Measurements from ENCODE around the gene PLXNA3. TPM values are rescaled to one million over a fixed set of nuclear protein-coding genes. Genes with fewer than 3 reads are reported as not detected.
A peak's percentile ranks its signal among the peaks of the same experiment; 100 is the strongest.

The PLXNA3 gene
- polyA plus RNA-seq, 2 donors, result 4.3 to 19.0 TPM

DNA sequence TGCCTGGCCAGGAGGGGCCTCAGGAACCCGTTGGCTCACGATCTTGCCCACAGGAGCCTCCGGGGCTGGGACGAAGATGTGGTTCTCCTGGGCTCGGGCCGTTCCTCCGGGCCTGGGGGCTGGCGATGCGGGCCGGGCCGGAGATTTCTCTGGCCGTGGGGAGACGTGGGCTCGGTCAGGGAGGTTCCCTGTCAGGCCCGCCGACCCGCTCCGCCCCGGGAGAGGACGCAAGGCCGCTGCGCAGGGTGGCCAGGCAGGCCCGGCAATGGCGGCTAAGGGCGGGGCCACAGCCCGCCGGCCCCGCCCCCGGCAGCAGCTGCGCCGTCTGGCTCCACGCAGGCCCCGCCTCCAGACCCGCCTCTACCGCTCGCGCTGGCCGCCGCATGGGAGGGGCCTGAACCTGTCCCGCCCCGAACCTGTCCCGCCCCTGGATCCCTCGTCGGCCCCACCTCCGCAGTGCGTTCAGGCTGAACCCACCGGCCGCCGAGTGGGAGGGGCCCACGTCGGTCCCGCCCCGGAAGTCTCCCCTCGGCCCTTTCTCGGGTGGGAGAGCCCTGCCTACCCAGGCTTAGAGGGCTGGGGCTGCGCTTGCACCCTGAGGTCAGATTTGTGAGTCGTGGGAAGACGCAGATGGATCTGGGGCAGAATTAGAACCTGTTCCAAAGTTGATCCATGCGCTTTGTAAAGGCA, 58.0 kb downstream of the PLXNA3 start, which contains the start of gene FAM3A:
FAM3A (minus strand) TSS at position 267 of the 690 bp plus-strand sequence. CDS start 460 bp downstream, outside the sequence.
- Histone ChIP-seq H3K27ac (ENCODE audit: low read depth in 2 of 2, low read length in 1 of 2) (peak within 1 kb of the TSS; percentile 88 to 95), H3K27me3 (ENCODE audit: control insufficient read depth in 1 of 2, insufficient read depth in 2 of 2, low read length in 2 of 2) (no peaks in the 10 kb centered on the region), H3K4me1 (ENCODE audit: control insufficient read depth in 2 of 2, insufficient read depth in 2 of 2, low read length in 1 of 2) (no peaks in the 10 kb centered on the region), H3K4me3 (ENCODE audit: low read depth in 1 of 2, low read length in 2 of 2) (peak within 1 kb of the TSS; percentile 52 to 68), H3K36me3 (ENCODE audit: control insufficient read depth in 2 of 2, insufficient read depth in 2 of 2, low read length in 1 of 2) (no peaks in the 10 kb centered on the region), H3K9me3 (ENCODE audit: control insufficient read depth in 2 of 2, insufficient read depth in 1 of 2, low read depth in 1 of 2, low read length in 1 of 2) (no peaks in the 10 kb centered on the region)
- 1 to 37% methylated on average over 31 to 57 of the region's 59 CpGs for WGBS, 2 donors

DNA sequence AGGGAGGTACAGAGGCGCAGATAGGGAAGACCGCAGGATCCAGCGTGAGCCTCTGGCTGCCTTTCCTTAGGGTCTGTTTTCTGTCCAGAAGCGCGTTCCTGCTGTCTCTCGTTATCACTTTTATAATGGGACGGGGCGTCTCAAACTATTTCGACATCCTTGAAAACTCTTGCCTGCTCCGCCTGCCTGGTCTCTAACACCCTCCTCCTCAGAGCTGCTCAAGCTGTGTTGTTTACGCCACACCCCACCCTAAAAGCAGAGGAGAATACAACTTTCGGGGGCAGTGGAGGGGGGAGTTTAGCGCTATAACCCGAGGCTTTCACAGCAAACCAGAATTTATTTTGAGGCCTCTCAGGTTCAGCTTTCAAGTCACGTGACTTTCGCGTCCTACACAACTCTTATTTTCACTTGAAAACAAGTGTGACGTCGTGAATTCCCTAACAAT, 58.6 kb downstream of the PLXNA3 start:
- H3K27me3 ChIP-seq (ENCODE audit: control insufficient read depth in 1 of 2, insufficient read depth in 2 of 2, low read length in 2 of 2), result no peaks in the 10 kb centered on the region
- 2 to 28% methylated on average over 19 of the region's 19 CpGs for WGBS, 2 donors

DNA sequence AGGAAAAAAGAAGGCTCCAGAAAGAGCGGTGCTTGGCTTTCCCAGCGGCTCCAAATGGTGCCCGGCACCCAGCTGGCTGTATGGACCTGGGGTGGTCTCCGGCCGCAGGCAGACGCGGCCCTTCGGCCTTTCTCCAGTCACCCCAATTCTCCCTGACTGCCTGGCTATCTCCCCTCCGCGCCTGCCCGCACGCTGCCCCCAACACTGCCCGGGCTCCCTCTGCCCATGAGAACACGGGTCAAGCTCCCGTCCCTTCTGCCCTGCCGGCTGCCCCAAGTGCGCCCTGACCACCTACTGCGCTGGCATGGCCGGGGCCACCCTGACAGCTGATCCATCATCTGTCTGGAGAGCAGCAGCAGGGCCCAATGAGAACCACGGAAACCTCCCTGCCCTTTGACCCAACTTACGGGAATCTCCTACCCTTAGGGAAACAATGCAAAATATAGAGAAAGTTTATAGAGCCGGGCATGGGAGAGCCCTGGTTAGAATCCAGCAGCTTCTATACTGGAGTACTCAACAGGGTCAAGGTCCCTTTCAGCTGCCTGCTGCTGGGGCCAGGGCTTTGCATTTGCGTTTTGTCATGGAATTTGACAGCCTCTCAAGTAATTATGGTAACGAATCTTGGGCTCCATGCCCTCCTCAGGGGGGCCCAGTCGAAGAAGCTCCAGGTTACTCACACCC, 59.2 kb downstream of the PLXNA3 start:
- H3K4me3 ChIP-seq (ENCODE audit: low read depth in 1 of 2, low read length in 2 of 2), result no peak overlapping the region
- no peaks in the 10 kb centered on the region for H3K4me1 ChIP-seq (ENCODE audit: control insufficient read depth in 2 of 2, insufficient read depth in 2 of 2, low read length in 1 of 2)
- H3K36me3 ChIP-seq (ENCODE audit: control insufficient read depth in 2 of 2, insufficient read depth in 2 of 2, low read length in 1 of 2), result no peaks in the 10 kb centered on the region
- no peaks in the 10 kb centered on the region for H3K27me3 ChIP-seq (ENCODE audit: control insufficient read depth in 1 of 2, insufficient read depth in 2 of 2, low read length in 2 of 2)
- 47 to 49% methylated on average over 25 of the region's 25 CpGs for WGBS, 2 donors
- no peaks in the 10 kb centered on the region for H3K9me3 ChIP-seq (ENCODE audit: control insufficient read depth in 2 of 2, insufficient read depth in 1 of 2, low read depth in 1 of 2, low read length in 1 of 2)
- H3K27ac ChIP-seq (ENCODE audit: low read depth in 2 of 2, low read length in 1 of 2), result peak overlapping the region; percentile 88 to 95

More for the DNA sequence above, 58.6 kb downstream of the PLXNA3 start:
- Histone ChIP-seq H3K4me3 (ENCODE audit: low read depth in 1 of 2, low read length in 2 of 2) (peak overlapping the region; percentile 23 to 56), H3K4me1 (ENCODE audit: control insufficient read depth in 2 of 2, insufficient read depth in 2 of 2, low read length in 1 of 2) (no peaks in the 10 kb centered on the region), H3K36me3 (ENCODE audit: control insufficient read depth in 2 of 2, insufficient read depth in 2 of 2, low read length in 1 of 2) (no peaks in the 10 kb centered on the region), H3K27ac (ENCODE audit: low read depth in 2 of 2, low read length in 1 of 2) (peak overlapping the region; percentile 88 to 95), H3K9me3 (ENCODE audit: control insufficient read depth in 2 of 2, insufficient read depth in 1 of 2, low read depth in 1 of 2, low read length in 1 of 2) (no peaks in the 10 kb centered on the region)

DNA sequence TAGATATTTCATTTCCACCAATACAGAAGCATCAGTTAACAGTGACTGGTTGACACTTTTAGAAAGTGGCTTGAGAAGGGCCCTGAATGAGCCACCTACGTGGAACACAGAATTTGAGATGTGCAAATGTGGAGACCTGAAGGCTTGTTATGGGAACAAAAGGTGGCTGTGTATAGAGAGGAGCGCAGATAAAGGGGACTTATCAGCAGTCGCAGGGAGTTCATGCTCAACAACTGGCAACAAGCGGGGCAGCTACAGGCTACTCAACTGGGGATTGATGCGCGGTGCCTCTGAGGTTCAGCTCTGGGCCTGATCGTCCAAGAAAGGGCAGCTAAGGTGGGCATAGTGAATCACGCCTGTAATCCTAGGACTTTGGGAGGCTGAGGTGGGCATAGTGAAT, 61.3 kb downstream of the PLXNA3 start:
- WGBS, 2 donors, result 92 to 97% methylated on average over 8 of the region's 8 CpGs
- Histone ChIP-seq H3K36me3 (ENCODE audit: control insufficient read depth in 2 of 2, insufficient read depth in 2 of 2, low read length in 1 of 2) (no peaks in the 10 kb centered on the region), H3K27me3 (ENCODE audit: control insufficient read depth in 1 of 2, insufficient read depth in 2 of 2, low read length in 2 of 2) (no peaks in the 10 kb centered on the region), H3K9me3 (ENCODE audit: control insufficient read depth in 2 of 2, insufficient read depth in 1 of 2, low read depth in 1 of 2, low read length in 1 of 2) (no peaks in the 10 kb centered on the region), H3K4me3 (ENCODE audit: low read depth in 1 of 2, low read length in 2 of 2) (no peak overlapping the region), H3K27ac (ENCODE audit: low read depth in 2 of 2, low read length in 1 of 2) (no peak overlapping the region), H3K4me1 (ENCODE audit: control insufficient read depth in 2 of 2, insufficient read depth in 2 of 2, low read length in 1 of 2) (no peaks in the 10 kb centered on the region)

DNA sequence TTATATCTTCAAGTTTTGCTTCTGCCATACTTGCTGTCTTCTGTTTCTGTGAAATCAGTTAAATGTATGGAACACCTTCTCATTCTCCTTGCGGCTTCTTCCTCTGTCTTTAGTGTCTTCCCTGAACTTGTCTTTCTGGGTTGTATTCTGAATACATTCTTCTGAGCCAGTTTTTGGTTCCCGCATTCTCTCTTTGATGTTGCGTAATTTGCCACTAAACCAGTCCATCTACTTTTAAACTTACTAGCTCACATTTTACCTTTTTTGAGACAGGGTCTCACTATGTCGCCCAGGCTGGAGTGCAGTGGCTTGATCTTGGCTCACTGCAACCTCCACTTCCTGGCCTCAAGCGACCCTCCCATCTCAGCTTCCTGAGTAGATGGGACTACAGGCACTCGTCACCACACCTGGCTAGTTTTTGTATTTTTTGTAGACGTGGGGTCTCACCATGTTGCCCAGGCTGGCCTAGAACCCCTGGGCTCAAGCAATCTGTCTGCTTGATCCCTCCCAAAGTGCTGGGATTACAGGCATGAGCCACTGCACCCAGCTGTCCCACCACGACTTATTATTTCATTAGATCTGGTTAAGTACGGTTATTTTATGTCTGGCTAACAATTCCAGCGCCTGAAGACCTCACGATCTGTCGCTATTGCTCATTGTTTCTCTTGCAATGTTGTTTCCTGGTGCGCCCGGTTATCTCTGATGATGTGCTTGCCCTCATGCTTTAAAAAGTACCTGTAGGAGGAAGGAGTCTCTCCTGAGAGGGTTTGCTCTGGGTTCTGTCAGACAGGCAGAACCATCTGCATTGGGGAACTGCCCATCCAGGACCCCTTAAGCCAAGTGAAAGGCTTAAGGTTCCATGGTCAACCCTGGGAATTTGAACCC, 67.8 kb downstream of the PLXNA3 start:
- peaks cover 0 to 2% of the 10 kb centered on the region in 2 donors for H3K4me1 ChIP-seq (ENCODE audit: control insufficient read depth in 2 of 2, insufficient read depth in 2 of 2, low read length in 1 of 2)
- no peaks in the 10 kb centered on the region for H3K9me3 ChIP-seq (ENCODE audit: control insufficient read depth in 2 of 2, insufficient read depth in 1 of 2, low read depth in 1 of 2, low read length in 1 of 2)
- H3K27ac ChIP-seq (ENCODE audit: low read depth in 2 of 2, low read length in 1 of 2), result peak overlapping the region; percentile 81 to 96
- 60 to 75% methylated on average over 14 of the region's 14 CpGs for WGBS, 2 donors
- H3K27me3 ChIP-seq (ENCODE audit: control insufficient read depth in 1 of 2, insufficient read depth in 2 of 2, low read length in 2 of 2), result no peaks in the 10 kb centered on the region
- no peak overlapping the region for H3K4me3 ChIP-seq (ENCODE audit: low read depth in 1 of 2, low read length in 2 of 2)
- no peaks in the 10 kb centered on the region for H3K36me3 ChIP-seq (ENCODE audit: control insufficient read depth in 2 of 2, insufficient read depth in 2 of 2, low read length in 1 of 2)

DNA sequence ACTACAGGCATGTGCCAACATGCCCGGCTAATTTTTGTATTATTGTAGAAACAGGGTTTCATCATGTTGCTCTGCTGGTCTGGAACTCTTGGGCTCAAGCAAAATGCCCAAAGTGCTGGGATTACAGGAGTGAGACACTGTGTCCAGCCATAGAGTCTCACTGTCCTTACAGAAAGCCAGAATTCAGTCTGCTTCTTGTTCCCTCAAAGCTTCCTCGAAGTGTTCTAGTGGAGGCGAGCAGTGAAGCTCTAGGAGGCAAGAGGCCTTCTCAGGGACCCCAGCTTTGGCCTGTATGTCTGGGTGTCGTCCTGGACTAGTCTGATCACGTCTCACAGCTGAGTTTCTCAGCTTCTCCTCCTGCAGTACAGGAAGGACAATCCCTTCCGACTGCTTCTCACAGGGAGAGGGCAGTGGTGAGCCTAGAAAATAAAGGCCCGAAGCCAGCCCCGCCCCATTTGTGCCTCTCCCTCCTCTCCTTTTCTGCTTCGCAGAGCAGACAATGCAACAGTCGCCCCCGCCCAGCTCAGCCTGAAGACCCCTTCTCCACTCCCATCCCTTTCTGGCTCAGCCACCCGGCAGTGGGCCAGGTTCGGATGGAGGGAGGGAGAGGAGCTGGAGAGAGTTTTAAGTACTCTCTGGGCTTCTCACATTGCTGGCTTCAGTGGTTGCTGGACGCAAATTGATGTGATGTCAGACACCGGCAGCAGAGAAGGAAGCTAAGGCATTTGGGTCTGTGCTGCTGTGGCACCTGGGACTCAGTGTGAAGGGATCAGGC, 69.0 kb downstream of the PLXNA3 start:
- H3K4me1 ChIP-seq (ENCODE audit: control insufficient read depth in 2 of 2, insufficient read depth in 2 of 2, low read length in 1 of 2), result peaks cover 0 to 2% of the 10 kb centered on the region in 2 donors
- H3K4me3 ChIP-seq (ENCODE audit: low read depth in 1 of 2, low read length in 2 of 2), result no peak overlapping the region
- 4 to 27% methylated on average over 15 of the region's 15 CpGs for WGBS, 2 donors

More for the DNA sequence above, 69.0 kb downstream of the PLXNA3 start:
- Histone ChIP-seq H3K9me3 (ENCODE audit: control insufficient read depth in 2 of 2, insufficient read depth in 1 of 2, low read depth in 1 of 2, low read length in 1 of 2) (no peaks in the 10 kb centered on the region), H3K36me3 (ENCODE audit: control insufficient read depth in 2 of 2, insufficient read depth in 2 of 2, low read length in 1 of 2) (peaks cover 0 to under 1% of the 10 kb centered on the region in 2 donors), H3K27ac (ENCODE audit: low read depth in 2 of 2, low read length in 1 of 2) (peak overlapping the region; percentile 84 to 96), H3K27me3 (ENCODE audit: control insufficient read depth in 1 of 2, insufficient read depth in 2 of 2, low read length in 2 of 2) (no peaks in the 10 kb centered on the region)

Other genes with a start within 250 kb of the PLXNA3 start
- not detected for gene OPN1MW2, start 238.5 kb upstream of the PLXNA3 start, polyA plus RNA-seq
- gene OPN1MW3, start 200.7 kb upstream of the PLXNA3 start, polyA plus RNA-seq, result not detected
- gene TEX28, start 163.2 kb upstream of the PLXNA3 start, polyA plus RNA-seq, result not detected
- gene TKTL1, start 162.5 kb upstream of the PLXNA3 start, polyA plus RNA-seq, result not detected
- 100 to 1,000 TPM; 407 to 691 TPM for gene FLNA, start 83.6 kb upstream of the PLXNA3 start, polyA plus RNA-seq
- gene EMD, start 79.0 kb upstream of the PLXNA3 start, polyA plus RNA-seq, result 10 to 100 TPM; 66.5 to 83.9 TPM
- 1,000 to 10,000 TPM; 2,998 to 4,750 TPM for gene RPL10, start 59.9 kb upstream of the PLXNA3 start, polyA plus RNA-seq
- 10 to 100 TPM; 20.1 to 20.3 TPM for gene DNASE1L1, start 49.0 kb upstream of the PLXNA3 start, polyA plus RNA-seq
- gene TAFAZZIN, start 46.7 kb upstream of the PLXNA3 start, polyA plus RNA-seq, result 10 to 100 TPM; 28.9 to 59.5 TPM
- gene ATP6AP1, start 29.6 kb upstream of the PLXNA3 start, polyA plus RNA-seq, result 10 to 100 TPM; 40.3 to 65.8 TPM
- gene GDI1, start 21.1 kb upstream of the PLXNA3 start, polyA plus RNA-seq, result 10 to 100 TPM; 46.4 to 63.5 TPM
- 10 to 100 TPM; 37.5 to 46.6 TPM for gene FAM50A, start 14.1 kb upstream of the PLXNA3 start, polyA plus RNA-seq
- gene LAGE3, start 21.0 kb downstream of the PLXNA3 start, polyA plus RNA-seq, result 10 to 100 TPM in 1 of 2 donors, 1 to 10 TPM in 1; 6.2 to 21.1 TPM
- gene UBL4A, start 28.3 kb downstream of the PLXNA3 start, polyA plus RNA-seq, result 10 to 100 TPM; 15.4 to 28.5 TPM
- 10 to 100 TPM; 24.7 to 26.3 TPM for gene SLC10A3, start 32.3 kb downstream of the PLXNA3 start, polyA plus RNA-seq
- gene FAM3A, start 58.0 kb downstream of the PLXNA3 start, polyA plus RNA-seq, result 10 to 100 TPM; 51.6 to 54.4 TPM
- gene G6PD, start 88.6 kb downstream of the PLXNA3 start, polyA plus RNA-seq, result 10 to 100 TPM; 42.7 to 46.9 TPM
- 10 to 100 TPM; 16.2 to 19.7 TPM for gene IKBKG, start 89.3 kb downstream of the PLXNA3 start, polyA plus RNA-seq
- gene CTAG1A, start 126.9 kb downstream of the PLXNA3 start, polyA plus RNA-seq, result not detected
- under 1 TPM in 1 of 2 donors, not detected in 1; 0.04 TPM for gene CTAG1B, start 161.0 kb downstream of the PLXNA3 start, polyA plus RNA-seq
- gene CTAG2, start 195.3 kb downstream of the PLXNA3 start, polyA plus RNA-seq, result 1 to 10 TPM in 1 of 2 donors, not detected in 1; 2.8 TPM